Fibroblast of lung (primary cell): ENCODE data around the gene CFAP45. TPM values are rescaled to one million over a fixed set of nuclear protein-coding genes. Genes with fewer than 3 reads are reported as not detected.

Experiments
- DNase-seq, 2 donors: peaks; one replicate each; pipeline versions ENCODE4 v3.0.0 to v3.0.0-alpha.2; 2010; ENCODE audit warnings: low read depth in 2 of 2
- H2AFZ ChIP-seq: 2 replicates; pipeline ENCODE4 v1.5.1; 2012; ENCODE audit warnings: low read length, control low read depth, inconsistent platforms
- H3K27ac ChIP-seq: 2 replicates; pipeline ENCODE4 v1.5.1; 2011; ENCODE audit warnings: low read length, control low read depth; ENCODE audit not compliant: insufficient read depth
- H3K27me3 ChIP-seq: 2 replicates; pipeline ENCODE4 v1.5.1; 2011; ENCODE audit warnings: mild to moderate bottlenecking, low read length; ENCODE audit not compliant: control insufficient read depth, insufficient read depth
- H3K36me3 ChIP-seq: 2 replicates; pipeline ENCODE4 v1.5.1; 2011; ENCODE audit warnings: low read length; ENCODE audit not compliant: control insufficient read depth, insufficient read depth
- H3K4me1 ChIP-seq: 2 replicates; pipeline ENCODE4 v1.5.1; 2011; ENCODE audit warnings: low read length; ENCODE audit not compliant: control insufficient read depth, insufficient read depth; ENCODE audit errors: extremely low read depth
- H3K4me2 ChIP-seq: 2 replicates; pipeline ENCODE4 v1.5.1; 2011; ENCODE audit warnings: low read length, control low read depth; ENCODE audit not compliant: insufficient read depth; ENCODE audit errors: extremely low read depth
- H3K4me3 ChIP-seq, 4 experiments: fragments of 200-600 bp in 1 of 4; sonication (generic) in 1 of 4; replicated peaks in 1 of 4; 2 replicates each; pipeline ENCODE4 v1.5.1; 2011 to 2016; ENCODE audit warnings: low read length in 4 of 4, low read depth in 3 of 4, mild to moderate bottlenecking in 3 of 4, control low read depth in 2 of 4, inconsistent platforms in 1 of 4, mixed read lengths in 1 of 4; ENCODE audit not compliant: insufficient read depth in 1 of 4; ENCODE audit errors: control extremely low read depth in 1 of 4
- H3K79me2 ChIP-seq: 2 replicates; pipeline ENCODE4 v1.5.1; 2012; ENCODE audit warnings: mild to moderate bottlenecking, low read length, inconsistent platforms; ENCODE audit not compliant: control insufficient read depth, insufficient read depth
- H3K9ac ChIP-seq: 2 replicates; pipeline ENCODE4 v1.5.1; 2011; ENCODE audit warnings: mild to moderate bottlenecking, low read length, control low read depth; ENCODE audit not compliant: insufficient read depth
- H3K9me3 ChIP-seq: 2 replicates; pipeline ENCODE4 v1.5.1; 2012; ENCODE audit warnings: low read depth, low read length; ENCODE audit not compliant: control insufficient read depth, insufficient read depth
- H4K20me1 ChIP-seq: 2 replicates; pipeline ENCODE4 v1.5.1; 2011; ENCODE audit warnings: low read length; ENCODE audit not compliant: control insufficient read depth, insufficient read depth; ENCODE audit errors: extremely low read depth
- EZH2 ChIP-seq: IDR thresholded peaks from 2 replicates; pipeline ENCODE4 v1.5.1; 2012; ENCODE audit warnings: low read length, control low read depth, mild to moderate bottlenecking; ENCODE audit errors: missing control alignments
- polyA plus RNA-seq, 2 donors: library from polyadenylated mRNA; depleted of rRNA in 1 of 2; stranded (reverse) in 1 of 2; unstranded in 1 of 2; fragments of >200 nt; gene quantifications; 2 replicates each; pipeline ENCODE4 v1.2.1, GENCODE V29; 2011 to 2012; ENCODE audit warnings: missing spikeins in 1 of 2
- total RNA-seq: library from RNA; depleted of rRNA; stranded (reverse); fragments of >200 nt; gene quantifications from 2 replicates; pipeline ENCODE4 v1.2.1, GENCODE V29; 2014
- TF ChIP-seq, protein P1 (sequence below), 2 donors: IDR thresholded peaks in 1 of 2; conservative IDR thresholded peaks in 1 of 2; 1 replicate in 1 of 2; 2 replicates in 1 of 2; pipeline ENCODE4 v1.5.1; 2011 to 2012; ENCODE audit warnings: low read length in 2 of 2, control low read depth in 1 of 2, inconsistent platforms in 1 of 2, low read depth in 1 of 2, mild to moderate bottlenecking in 1 of 2

The CFAP45 gene
- total and polyA plus RNA-seq, 2 donors (not counting 1 experiment from before 2014, with no cell fraction given) = 1.2 to 1.5 TPM

DNA sequence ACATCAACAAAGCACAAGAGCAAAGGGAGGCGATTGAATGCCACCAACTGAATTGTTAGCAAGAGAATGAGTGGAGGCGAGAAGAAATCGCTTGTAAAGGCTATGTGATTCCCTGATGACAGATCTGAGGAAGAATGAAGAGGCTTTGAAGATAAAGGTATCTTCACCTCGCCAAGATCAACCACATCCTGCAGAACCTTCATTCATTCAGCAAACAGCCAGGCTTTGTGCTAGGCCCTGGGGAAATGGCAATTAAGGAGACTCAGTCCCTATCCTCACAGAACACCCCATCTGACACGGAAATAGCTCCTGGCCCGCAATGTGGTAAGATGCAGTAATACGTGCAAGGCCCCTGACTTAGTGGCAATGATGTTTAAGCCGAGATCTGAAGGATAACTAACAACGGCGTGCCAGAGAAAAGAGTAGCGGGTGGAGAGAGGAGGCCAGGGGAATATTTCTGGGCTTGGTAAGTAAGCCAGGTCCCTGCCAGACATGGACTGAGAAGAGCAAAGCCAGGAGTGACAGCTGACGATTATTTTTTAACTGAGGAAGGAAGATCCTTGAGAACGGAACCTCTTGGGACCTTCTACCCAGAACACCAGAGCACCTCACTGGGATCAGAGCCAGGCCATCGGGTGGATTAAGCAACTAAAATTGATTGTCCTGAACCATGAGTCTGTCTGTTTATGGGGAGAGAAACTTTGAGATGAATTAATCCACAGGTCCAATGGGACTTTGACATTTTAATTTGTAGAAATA lies 32.9 kb downstream of the CFAP45 start:
- H2AFZ ChIP-seq = no peak overlapping the region
- H3K4me2 ChIP-seq = no peak overlapping the region
- no peak overlapping the region for H3K27ac ChIP-seq
- no peaks in the 10 kb centered on the region for H3K9me3 ChIP-seq
- no peak for DNase-seq
- no peaks in the 10 kb centered on the region for H3K27me3 ChIP-seq
- H3K9ac ChIP-seq = no peak overlapping the region
- no peak overlapping the region for H3K4me3 ChIP-seq
- no peaks in the 10 kb centered on the region for H3K79me2 ChIP-seq
- H3K4me1 ChIP-seq = peaks cover 12% of the 10 kb centered on the region
- H3K36me3 ChIP-seq = no peaks in the 10 kb centered on the region
- TF ChIP-seq EZH2 = no peak
- TF ChIP-seq, protein P1, sequence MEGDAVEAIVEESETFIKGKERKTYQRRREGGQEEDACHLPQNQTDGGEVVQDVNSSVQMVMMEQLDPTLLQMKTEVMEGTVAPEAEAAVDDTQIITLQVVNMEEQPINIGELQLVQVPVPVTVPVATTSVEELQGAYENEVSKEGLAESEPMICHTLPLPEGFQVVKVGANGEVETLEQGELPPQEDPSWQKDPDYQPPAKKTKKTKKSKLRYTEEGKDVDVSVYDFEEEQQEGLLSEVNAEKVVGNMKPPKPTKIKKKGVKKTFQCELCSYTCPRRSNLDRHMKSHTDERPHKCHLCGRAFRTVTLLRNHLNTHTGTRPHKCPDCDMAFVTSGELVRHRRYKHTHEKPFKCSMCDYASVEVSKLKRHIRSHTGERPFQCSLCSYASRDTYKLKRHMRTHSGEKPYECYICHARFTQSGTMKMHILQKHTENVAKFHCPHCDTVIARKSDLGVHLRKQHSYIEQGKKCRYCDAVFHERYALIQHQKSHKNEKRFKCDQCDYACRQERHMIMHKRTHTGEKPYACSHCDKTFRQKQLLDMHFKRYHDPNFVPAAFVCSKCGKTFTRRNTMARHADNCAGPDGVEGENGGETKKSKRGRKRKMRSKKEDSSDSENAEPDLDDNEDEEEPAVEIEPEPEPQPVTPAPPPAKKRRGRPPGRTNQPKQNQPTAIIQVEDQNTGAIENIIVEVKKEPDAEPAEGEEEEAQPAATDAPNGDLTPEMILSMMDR (conservative IDR thresholded peaks at IDR 0.05 in 1 of 2, IDR thresholded peaks at IDR 0.05 in 1 of 2; ENCODE audit: low read depth in 1 of 2, low read length in 2 of 2) = no peak
- H4K20me1 ChIP-seq = no peaks in the 10 kb centered on the region

DNA sequence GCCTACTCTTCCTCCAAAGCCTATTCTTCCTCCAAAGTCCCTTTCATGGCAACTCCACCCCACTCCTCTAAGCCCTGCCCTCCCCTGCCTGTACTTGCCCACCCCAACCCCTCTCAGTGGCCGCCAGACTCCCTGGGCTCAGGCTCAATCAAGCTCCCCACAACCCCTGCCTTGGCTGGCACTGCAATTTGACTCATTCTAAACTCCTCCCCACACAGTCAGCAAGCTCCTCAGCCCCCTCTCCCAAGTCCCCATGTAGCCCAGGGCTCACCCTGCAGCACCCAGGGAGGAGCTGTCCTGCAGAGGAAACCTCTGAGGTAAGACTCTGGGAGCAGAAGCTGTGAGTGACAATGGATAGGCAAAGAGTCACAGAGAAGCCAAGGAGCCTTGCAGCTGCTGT lies 33.9 kb downstream of the CFAP45 start:
- Histone ChIP-seq H3K36me3 (no peaks in the 10 kb centered on the region), H3K27me3 (no peaks in the 10 kb centered on the region), H2AFZ (no peak overlapping the region), H4K20me1 (no peaks in the 10 kb centered on the region), H3K4me1 (peaks cover 12% of the 10 kb centered on the region), H3K79me2 (no peaks in the 10 kb centered on the region), H3K9ac (no peak overlapping the region), H3K27ac (no peak overlapping the region), H3K9me3 (no peaks in the 10 kb centered on the region), H3K4me3 (no peak overlapping the region), H3K4me2 (no peak overlapping the region)
- no peak for TF ChIP-seq EZH2
- TF ChIP-seq, protein P1 (conservative IDR thresholded peaks at IDR 0.05 in 1 of 2, IDR thresholded peaks at IDR 0.05 in 1 of 2; ENCODE audit: low read depth in 1 of 2, low read length in 2 of 2) = no peak
- no peak for DNase-seq

DNA sequence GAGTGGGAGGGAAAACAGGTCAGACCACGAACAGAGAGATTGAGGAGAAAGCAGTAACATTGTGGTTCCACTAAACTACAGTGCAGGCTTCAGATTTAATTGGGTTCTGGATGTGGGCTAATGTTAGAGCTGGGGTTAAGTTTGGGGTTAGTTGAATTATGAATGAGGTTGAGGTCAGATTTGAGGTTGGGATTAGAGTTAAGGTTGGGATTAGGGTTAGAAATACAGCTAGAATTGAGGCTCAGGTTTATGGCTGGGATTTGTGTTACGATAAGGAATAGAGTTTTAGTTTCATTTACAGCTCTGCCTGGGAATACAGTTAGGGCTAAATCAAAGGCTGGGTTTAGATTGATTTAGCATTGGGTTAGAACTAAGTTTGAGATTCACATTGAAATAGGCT lies 35.7 kb downstream of the CFAP45 start:
- Histone ChIP-seq H3K9ac (no peak overlapping the region), H3K36me3 (no peaks in the 10 kb centered on the region), H2AFZ (no peak overlapping the region), H3K9me3 (no peaks in the 10 kb centered on the region), H3K4me3 (no peak overlapping the region), H3K79me2 (no peaks in the 10 kb centered on the region), H3K4me2 (no peak overlapping the region), H3K4me1 (peaks cover 8% of the 10 kb centered on the region), H3K27me3 (no peaks in the 10 kb centered on the region), H4K20me1 (no peaks in the 10 kb centered on the region), H3K27ac (no peak overlapping the region)
- TF ChIP-seq, protein P1 (conservative IDR thresholded peaks at IDR 0.05 in 1 of 2, IDR thresholded peaks at IDR 0.05 in 1 of 2; ENCODE audit: low read depth in 1 of 2, low read length in 2 of 2) = no peak
- TF ChIP-seq EZH2 = no peak
- no peak for DNase-seq
